ENCODE measurements around the gene OR7G2.

Gene OR7G2

GRCh38 chr19:9146882-9147281, 39.6 kb upstream of the OR7G2 start:
- TF ChIP-seq CTCF (IDR thresholded peaks at IDR 0.05; ENCODE audit: low read depth, low read length) = no peak
- no peak for DNase-seq (ENCODE audit: low read depth in 2 of 2)
- H3K4me3 ChIP-seq (replicated peaks in 1 of 2; ENCODE audit: low read depth in 2 of 2, low read length in 2 of 2) = no peak overlapping the region

- peak in 1 of 2 donors; percentile 13 for DNase-seq (ENCODE audit: low read depth in 2 of 2)
- H3K4me3 ChIP-seq (replicated peaks in 1 of 2; ENCODE audit: low read depth in 2 of 2, low read length in 2 of 2) = no peak overlapping the region
- no peak for TF ChIP-seq CTCF (IDR thresholded peaks at IDR 0.05; ENCODE audit: low read depth, low read length)
Observed at GRCh38 chr19:9144920-9145319, 37.6 kb upstream of the OR7G2 start.

GRCh38 chr19:9140159-9140874, 33.0 kb upstream of the OR7G2 start, which contains the start of gene ZNF317:
Gene ZNF317 (plus strand): TSS chr19:9140397. CDS start chr19:9156017, 15,620 bp downstream.
- peak within 1 kb of the TSS; percentile 88 to 97 for H3K4me3 ChIP-seq (replicated peaks in 1 of 2; ENCODE audit: low read depth in 2 of 2, low read length in 2 of 2)
- DNase-seq (ENCODE audit: low read depth in 2 of 2) = peak; percentile 93 to 94
- no peak for TF ChIP-seq CTCF (IDR thresholded peaks at IDR 0.05; ENCODE audit: low read depth, low read length)

- peak overlapping the region; percentile 88 to 97 for H3K4me3 ChIP-seq (replicated peaks in 1 of 2; ENCODE audit: low read depth in 2 of 2, low read length in 2 of 2)
- DNase-seq (ENCODE audit: low read depth in 2 of 2) = peak in 1 of 2 donors; percentile 5
- TF ChIP-seq CTCF (IDR thresholded peaks at IDR 0.05; ENCODE audit: low read depth, low read length) = no peak
Observed at GRCh38 chr19:9139609-9140158, 32.4 kb upstream of the OR7G2 start.

- DNase-seq (ENCODE audit: low read depth in 2 of 2) = no peak
- no peak overlapping the region for H3K4me3 ChIP-seq (replicated peaks in 1 of 2; ENCODE audit: low read depth in 2 of 2, low read length in 2 of 2)
- no peak for TF ChIP-seq CTCF (IDR thresholded peaks at IDR 0.05; ENCODE audit: low read depth, low read length)
Observed at GRCh38 chr19:9132422-9132821, 25.1 kb upstream of the OR7G2 start.

GRCh38 chr19:9130965-9131364, 23.7 kb upstream of the OR7G2 start:
- no peak overlapping the region for H3K4me3 ChIP-seq (replicated peaks in 1 of 2; ENCODE audit: low read depth in 2 of 2, low read length in 2 of 2)
- DNase-seq (ENCODE audit: low read depth in 2 of 2) = no peak

More at GRCh38 chr19:9130965-9131364, 23.7 kb upstream of the OR7G2 start:
- no peak for TF ChIP-seq CTCF (IDR thresholded peaks at IDR 0.05; ENCODE audit: low read depth, low read length)
